HG02798 (cell line): ENCODE results near the gene TMEM150C.
"Not testable (repeated sequence)": the region's sequence is repeated elsewhere in the genome, so short reads cannot be mapped to it uniquely, and the experiment has no call there.

Experiments
- ATAC-seq: cut with Tn5 transposase; IDR thresholded peaks from one replicate; pipeline ENCODE4 v1.9.1; 2021; ENCODE audit warnings: mild to moderate bottlenecking; ENCODE audit not compliant: unreplicated experiment, poor library complexity

The TMEM150C gene

DNA sequence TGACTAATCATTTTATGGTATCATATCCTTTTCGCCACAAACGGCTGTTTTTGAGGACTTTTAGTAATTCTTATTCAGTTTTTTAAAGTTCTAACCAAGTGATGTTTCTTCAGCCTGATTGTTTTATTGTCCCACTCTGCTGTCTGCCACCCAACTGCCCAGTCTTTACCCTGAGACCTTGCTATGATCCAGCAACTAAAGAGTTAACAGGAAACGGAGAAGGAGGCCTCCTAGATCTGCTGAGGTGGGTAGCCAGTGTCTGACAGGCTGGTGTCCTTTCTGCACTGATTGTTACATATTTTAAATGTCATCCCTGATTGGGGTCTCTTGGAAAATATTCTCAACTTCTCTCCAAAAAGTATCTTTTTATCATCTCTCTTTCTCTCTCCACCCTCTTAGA is 7.9 kb upstream of the TMEM150C start:
- no peak for ATAC-seq

- ATAC-seq: no peak
These were observed 7.3 kb upstream of the TMEM150C start for GRCh38 chr4:82569076-82569475.

- ATAC-seq: no peak
These were observed 5.7 kb upstream of the TMEM150C start for GRCh38 chr4:82567444-82567843.

DNA sequence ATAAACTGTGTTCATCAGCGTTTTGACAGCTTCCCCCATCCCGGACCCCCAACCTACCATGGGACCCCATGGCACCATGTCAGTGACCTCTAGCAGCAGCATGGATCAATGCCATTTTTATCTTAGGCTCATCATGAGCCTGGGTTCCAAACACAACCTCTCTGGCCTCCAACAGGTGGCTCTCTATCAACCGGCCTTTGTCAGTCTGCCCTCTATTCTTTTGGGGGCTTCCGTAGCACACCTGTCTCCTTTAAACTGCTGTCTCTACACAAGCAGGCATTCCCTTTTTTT is 721 bp upstream of the TMEM150C start:
- no peak for ATAC-seq

GRCh38 chr4:82560853-82561785 is 669 bp downstream of the TMEM150C start:
- no peak for ATAC-seq

DNA sequence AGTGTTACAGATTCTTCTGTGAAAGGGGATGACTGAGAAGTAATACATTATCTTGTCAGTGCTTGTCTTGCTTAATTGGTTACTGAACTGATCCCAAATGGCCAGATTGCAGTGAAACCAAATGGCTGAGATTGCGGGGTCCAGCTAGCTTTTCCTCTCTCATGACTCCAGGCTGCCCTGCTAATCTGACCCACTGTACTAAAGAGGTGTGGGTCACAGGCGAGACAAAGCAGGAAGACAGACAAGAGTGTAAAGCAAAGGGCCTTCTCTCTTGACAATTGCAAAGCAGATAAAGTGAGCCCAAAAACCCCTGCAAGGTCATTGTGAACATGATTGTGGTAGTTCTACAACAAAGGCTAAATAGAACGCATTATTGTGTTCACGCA is 2.1 kb downstream of the TMEM150C start:
- no peak for ATAC-seq

DNA sequence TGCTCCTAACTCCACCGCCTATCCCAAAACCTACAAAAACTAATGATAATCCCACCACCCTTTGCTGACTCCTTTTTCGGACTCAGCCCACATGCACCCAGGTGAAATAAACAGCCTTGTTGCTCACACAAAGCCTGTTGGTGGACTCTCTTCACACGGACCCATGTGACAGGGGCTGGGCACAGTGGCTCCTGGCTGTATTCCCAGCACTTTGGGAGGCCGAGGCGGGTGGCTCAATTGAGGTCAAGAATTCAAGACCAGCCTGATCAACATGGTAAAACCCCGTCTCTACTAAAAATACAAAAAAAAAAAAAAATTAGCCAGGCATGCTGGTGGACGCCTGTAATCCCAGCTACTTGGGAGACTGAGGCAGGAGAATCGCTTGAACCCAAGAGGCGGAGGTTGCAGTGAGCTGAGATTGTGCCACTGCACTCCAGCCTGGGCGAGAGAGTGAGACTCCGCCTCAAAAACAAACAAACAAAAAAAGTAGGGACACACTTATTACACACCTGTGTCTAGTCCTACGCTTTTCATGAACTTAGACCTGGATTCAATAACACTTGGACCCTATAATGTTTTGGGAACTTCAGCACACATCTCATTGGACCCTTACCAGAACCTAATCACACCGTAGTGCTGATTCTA is 2.6 kb downstream of the TMEM150C start:
- ATAC-seq: not testable (repeated sequence)

DNA sequence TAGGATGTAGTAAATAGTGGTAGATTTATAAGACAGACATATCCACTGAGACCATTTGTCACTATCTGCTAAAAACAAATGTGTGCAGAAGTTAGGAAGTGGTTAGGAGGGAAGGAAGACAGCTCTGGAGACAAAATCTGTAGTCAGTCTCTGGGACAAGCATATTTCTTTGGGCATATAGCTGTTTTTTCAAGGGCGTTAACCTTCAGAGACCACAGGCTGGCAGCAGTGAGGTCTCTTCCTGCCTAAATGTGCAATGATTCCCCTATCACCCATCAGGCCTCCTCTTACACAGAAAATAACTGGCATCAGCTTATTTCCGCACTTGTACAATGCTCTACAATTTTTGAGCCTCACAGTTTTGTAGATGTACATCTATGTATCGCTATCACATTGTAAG is 6.5 kb downstream of the TMEM150C start:
- ATAC-seq: no peak

- no peak for ATAC-seq
These were observed 8.8 kb downstream of the TMEM150C start for GRCh38 chr4:82553020-82553419.

- no peak for ATAC-seq
These were observed 10.1 kb downstream of the TMEM150C start for GRCh38 chr4:82551734-82552133.

DNA sequence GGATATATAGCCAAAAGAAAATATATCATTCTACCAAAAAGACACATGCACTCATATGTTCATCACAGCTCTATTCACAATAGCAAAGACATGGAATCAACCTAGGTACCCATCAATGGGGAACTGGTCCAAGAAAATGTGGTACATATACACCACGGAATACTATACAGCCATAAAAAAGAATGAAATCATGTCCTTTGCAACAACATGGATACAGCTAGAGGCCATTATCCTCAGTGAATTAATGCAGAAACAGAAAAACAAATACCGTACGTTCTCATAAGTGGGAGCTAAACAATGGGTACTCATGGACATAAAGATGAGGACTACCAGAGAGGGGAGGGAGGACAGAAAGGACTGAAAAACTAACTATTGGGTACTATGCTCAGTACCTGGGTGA is 13.9 kb downstream of the TMEM150C start:
- not testable (repeated sequence) for ATAC-seq

DNA sequence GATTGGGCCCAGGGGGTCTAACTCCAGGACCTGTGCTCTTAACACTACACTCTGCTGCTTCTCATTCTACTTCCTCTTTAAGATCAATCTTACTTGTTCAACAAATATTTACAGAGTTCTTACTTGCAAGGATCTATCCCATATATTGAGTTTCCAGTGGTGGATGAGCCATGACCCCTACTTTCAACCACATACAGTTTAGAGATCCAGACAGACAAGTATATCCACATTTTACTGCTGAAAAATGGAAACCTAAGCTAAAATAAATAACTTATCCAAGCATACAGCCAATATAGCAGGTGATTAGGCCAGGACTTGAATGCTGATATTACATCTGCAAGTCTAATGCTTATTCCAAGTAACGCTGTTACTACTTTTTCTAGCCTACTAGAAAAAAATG is 18.7 kb downstream of the TMEM150C start:
- no peak for ATAC-seq

GRCh38 chr4:82542642-82543041 is 19.1 kb downstream of the TMEM150C start:
- no peak for ATAC-seq

DNA sequence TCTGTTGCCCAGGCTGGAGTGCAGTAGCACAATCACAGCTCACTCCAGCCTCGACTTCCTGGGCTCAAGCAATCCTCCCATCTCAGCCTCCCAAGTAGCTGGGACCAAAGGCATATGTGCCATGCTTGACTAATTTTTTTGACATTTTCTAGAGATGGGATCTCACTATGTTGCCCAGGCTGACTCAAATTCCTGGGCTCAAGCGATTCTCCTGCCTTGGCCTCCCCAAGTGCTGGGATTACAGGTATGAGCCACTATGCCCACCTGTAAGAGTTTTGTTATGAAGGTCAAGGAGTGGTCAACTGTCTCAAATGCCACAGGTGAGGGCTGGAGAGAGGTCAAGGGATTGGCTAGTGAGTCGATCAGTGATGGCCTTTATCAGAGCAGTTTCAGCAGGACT is 32.5 kb downstream of the TMEM150C start:
- ATAC-seq: no peak

GRCh38 chr4:82528868-82529267 is 32.9 kb downstream of the TMEM150C start:
- ATAC-seq: no peak

DNA sequence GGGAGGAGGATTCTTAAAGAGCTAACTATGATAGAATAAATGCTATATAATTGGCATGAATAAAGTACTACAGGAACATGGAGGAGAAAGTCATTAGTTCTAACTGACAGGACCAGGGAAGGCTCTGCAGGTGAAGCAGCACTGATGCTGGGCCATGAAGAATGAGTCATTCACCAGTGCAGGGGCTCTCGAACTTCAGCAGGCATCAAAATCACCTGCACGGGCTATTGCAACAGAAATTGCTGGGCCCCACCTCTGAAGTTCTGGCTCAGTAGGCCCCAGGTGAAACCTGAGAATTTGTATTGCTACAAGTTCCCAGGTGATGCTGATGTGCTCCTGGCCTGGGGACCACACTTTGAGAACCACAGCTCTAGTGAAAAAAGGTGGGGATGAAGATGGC is 33.7 kb downstream of the TMEM150C start:
- no peak for ATAC-seq

DNA sequence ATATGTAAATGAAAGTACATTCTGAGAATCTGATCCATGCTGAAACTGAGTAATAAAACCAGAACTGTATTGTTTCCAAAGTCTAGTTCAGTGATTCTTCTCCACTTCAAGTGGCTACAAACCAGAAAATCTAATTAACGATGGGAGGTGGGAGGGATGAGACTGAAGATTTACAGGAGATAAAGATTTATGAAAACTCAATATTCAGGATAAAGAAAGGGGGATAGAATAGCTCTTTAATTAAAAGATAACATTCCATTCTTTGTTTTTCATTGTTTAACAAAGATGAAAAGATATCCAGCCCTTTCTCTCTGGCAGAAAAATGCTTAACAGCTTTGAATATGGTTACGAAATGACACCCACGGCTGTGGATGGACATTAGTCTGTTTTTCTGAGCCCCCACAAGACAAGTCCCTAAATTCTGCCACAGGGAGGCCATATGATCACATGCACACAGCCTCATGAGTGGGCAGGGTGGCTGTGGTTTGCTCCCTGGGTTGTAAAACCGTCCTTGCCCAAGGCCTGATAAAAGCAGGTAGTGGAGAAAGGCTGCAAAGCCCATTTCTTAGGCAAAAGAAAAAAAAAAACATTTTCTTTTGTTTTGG is 36.4 kb downstream of the TMEM150C start:
- no peak for ATAC-seq

GRCh38 chr4:82524570-82525152 is 37.1 kb downstream of the TMEM150C start:
- no peak for ATAC-seq

DNA sequence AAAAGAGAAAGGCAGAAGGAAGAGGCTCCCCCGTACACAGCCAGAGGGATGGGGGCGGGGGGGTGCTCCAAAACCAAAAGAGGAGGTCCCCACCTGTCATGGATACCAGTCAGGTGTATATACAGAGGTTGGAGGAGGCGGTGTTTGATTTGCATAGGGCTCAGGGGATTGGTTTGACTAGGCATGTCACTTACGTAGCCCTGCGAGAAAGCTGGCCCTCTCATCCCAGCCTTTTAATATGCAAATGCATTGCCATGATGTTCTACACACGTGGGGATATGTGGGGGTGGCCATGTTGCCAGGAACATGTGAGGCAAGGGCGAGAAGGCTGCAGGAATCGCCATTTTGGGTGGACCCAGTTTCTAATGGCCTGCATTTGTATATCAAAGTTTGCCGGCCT is 38.6 kb downstream of the TMEM150C start:
- no peak for ATAC-seq

- no peak for ATAC-seq
These were observed 39.3 kb downstream of the TMEM150C start for GRCh38 chr4:82522472-82522871.

DNA sequence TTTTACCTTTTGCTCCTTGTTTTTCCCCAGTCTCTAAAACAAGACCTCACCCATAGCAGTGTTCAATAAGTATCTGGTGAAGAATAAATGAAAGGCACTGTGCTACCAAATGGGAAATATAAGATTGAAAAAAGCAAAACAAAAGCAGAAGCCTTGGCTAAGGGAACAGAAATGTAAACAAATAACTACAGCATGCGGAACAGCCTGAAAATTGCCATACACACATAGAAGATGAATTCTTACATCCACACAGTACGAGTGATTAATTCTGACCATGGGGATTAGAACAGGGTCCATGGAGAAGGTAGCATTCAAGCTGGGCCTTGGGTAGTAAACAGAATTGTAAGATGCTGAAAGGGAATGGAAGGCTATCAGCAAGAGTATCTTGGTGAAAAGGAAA is 40.5 kb downstream of the TMEM150C start:
- ATAC-seq: no peak
